MM.1S (cell line): Measurements from ENCODE around the gene TMEM134.

Source experiments
- CTCF ChIP-seq: fragments of 300-600 bp; sonication (generic); IDR thresholded peaks from 2 replicates; pipeline ENCODE4 v1.5.1; 2016; ENCODE audit warnings: antibody characterized with exemption, low read length, mixed read lengths
- EZH2 ChIP-seq: fragments of 300-600 bp; sonication (generic); optimal IDR thresholded peaks from 2 replicates; pipeline ENCODE3; 2017; ENCODE audit warnings: low read depth, mild to moderate bottlenecking, antibody characterized with exemption, low read length, mixed read lengths
- EZH2phosphoT487 ChIP-seq: fragments of 300-600 bp; sonication (generic); IDR thresholded peaks from 2 replicates; pipeline ENCODE4 v1.6.1; 2018; ENCODE audit warnings: antibody characterized with exemption, low read length

- TF ChIP-seq CTCF (no peak), EZH2phosphoT487 (no peak), EZH2 (no peak)
Observed at GRCh38 chr11:67466367-67466766, 2.7 kb downstream of the TMEM134 start.
